ENCODE data around the gene AFTPH.
A peak's percentile ranks its signal among the peaks of the same experiment; 100 is the strongest.

Gene AFTPH

GRCh38 chr2:64598226-64598625 is 74.1 kb downstream of the AFTPH start:
- no peak overlapping the region for H3K27ac ChIP-seq (ENCODE audit: low read length)
- no peaks in the 10 kb centered on the region for H3K27me3 ChIP-seq (ENCODE audit: insufficient read depth, low read length, poor library complexity)
- TF ChIP-seq, protein P1, sequence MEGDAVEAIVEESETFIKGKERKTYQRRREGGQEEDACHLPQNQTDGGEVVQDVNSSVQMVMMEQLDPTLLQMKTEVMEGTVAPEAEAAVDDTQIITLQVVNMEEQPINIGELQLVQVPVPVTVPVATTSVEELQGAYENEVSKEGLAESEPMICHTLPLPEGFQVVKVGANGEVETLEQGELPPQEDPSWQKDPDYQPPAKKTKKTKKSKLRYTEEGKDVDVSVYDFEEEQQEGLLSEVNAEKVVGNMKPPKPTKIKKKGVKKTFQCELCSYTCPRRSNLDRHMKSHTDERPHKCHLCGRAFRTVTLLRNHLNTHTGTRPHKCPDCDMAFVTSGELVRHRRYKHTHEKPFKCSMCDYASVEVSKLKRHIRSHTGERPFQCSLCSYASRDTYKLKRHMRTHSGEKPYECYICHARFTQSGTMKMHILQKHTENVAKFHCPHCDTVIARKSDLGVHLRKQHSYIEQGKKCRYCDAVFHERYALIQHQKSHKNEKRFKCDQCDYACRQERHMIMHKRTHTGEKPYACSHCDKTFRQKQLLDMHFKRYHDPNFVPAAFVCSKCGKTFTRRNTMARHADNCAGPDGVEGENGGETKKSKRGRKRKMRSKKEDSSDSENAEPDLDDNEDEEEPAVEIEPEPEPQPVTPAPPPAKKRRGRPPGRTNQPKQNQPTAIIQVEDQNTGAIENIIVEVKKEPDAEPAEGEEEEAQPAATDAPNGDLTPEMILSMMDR (IDR thresholded peaks at IDR 0.05; ENCODE audit: borderline replicate concordance, extremely low read depth, low read length, poor library complexity, severe bottlenecking), result no peak
- no peak for TF ChIP-seq EZH2 (IDR thresholded peaks at IDR 0.05; ENCODE audit: borderline replicate concordance, low read depth, low read length, severe bottlenecking)
- H3K4me1 ChIP-seq (ENCODE audit: insufficient read depth, low read length), result no peaks in the 10 kb centered on the region
- H3K4me3 ChIP-seq (ENCODE audit: low read depth in 1 of 2, low read length in 2 of 2), result no peak overlapping the region
- no peak overlapping the region for H2AFZ ChIP-seq (ENCODE audit: low read depth, low read length)
- H3K36me3 ChIP-seq (ENCODE audit: insufficient read depth, low read length), result peaks cover 2% of the 10 kb centered on the region; the same call in 1 of the 2 replicates
- ATAC-seq (ENCODE audit: insufficient read depth, low read depth), result no peak
- no peaks in the 10 kb centered on the region for H4K20me1 ChIP-seq (ENCODE audit: insufficient read depth, low read length)
- no peaks in the 10 kb centered on the region for H3K9me3 ChIP-seq (ENCODE audit: insufficient read depth, low read length, severe bottlenecking)
- H3K79me2 ChIP-seq (ENCODE audit: insufficient read depth, low read length), result no peaks in the 10 kb centered on the region
- no peak overlapping the region for H3K9ac ChIP-seq (ENCODE audit: low read depth, low read length)
- no peak for DNase-seq
- no peak overlapping the region for H3K4me2 ChIP-seq (ENCODE audit: insufficient read depth, low read length)

- Histone ChIP-seq H3K9ac (ENCODE audit: low read depth, low read length) (no peak overlapping the region), H3K27me3 (ENCODE audit: insufficient read depth, low read length, poor library complexity) (no peaks in the 10 kb centered on the region), H3K36me3 (ENCODE audit: insufficient read depth, low read length) (no peaks in the 10 kb centered on the region), H3K4me3 (ENCODE audit: low read depth in 1 of 2, low read length in 2 of 2) (no peak overlapping the region), H3K4me1 (ENCODE audit: insufficient read depth, low read length) (no peaks in the 10 kb centered on the region), H2AFZ (ENCODE audit: low read depth, low read length) (peak overlapping the region; percentile 57; the same call in 1 of the 2 replicates), H4K20me1 (ENCODE audit: insufficient read depth, low read length) (no peaks in the 10 kb centered on the region), H3K9me3 (ENCODE audit: insufficient read depth, low read length, severe bottlenecking) (no peaks in the 10 kb centered on the region), H3K27ac (ENCODE audit: low read length) (no peak overlapping the region), H3K79me2 (ENCODE audit: insufficient read depth, low read length) (no peaks in the 10 kb centered on the region), H3K4me2 (ENCODE audit: insufficient read depth, low read length) (no peak overlapping the region)
- TF ChIP-seq, protein P1 (IDR thresholded peaks at IDR 0.05; ENCODE audit: borderline replicate concordance, extremely low read depth, low read length, poor library complexity, severe bottlenecking), result no peak
- no peak for TF ChIP-seq EZH2 (IDR thresholded peaks at IDR 0.05; ENCODE audit: borderline replicate concordance, low read depth, low read length, severe bottlenecking)
- DNase-seq (no peak), ATAC-seq (ENCODE audit: insufficient read depth, low read depth) (0 out of 3 replicates have a peak, but pooled peaks have one; percentile 35)
These were observed 75.3 kb downstream of the AFTPH start for GRCh38 chr2:64599469-64599868.

GRCh38 chr2:64601034-64601754 is 77.1 kb downstream of the AFTPH start:
- no peak overlapping the region for H3K27ac ChIP-seq (ENCODE audit: low read length)
- H3K27me3 ChIP-seq (ENCODE audit: insufficient read depth, low read length, poor library complexity), result no peaks in the 10 kb centered on the region
- no peaks in the 10 kb centered on the region for H4K20me1 ChIP-seq (ENCODE audit: insufficient read depth, low read length)
- no peaks in the 10 kb centered on the region for H3K4me1 ChIP-seq (ENCODE audit: insufficient read depth, low read length)
- no peak overlapping the region for H2AFZ ChIP-seq (ENCODE audit: low read depth, low read length)
- DNase-seq (no peak), ATAC-seq (ENCODE audit: insufficient read depth, low read depth) (no peak)
- no peak overlapping the region for H3K9ac ChIP-seq (ENCODE audit: low read depth, low read length)
- H3K9me3 ChIP-seq (ENCODE audit: insufficient read depth, low read length, severe bottlenecking), result no peaks in the 10 kb centered on the region
- H3K36me3 ChIP-seq (ENCODE audit: insufficient read depth, low read length), result no peaks in the 10 kb centered on the region
- TF ChIP-seq EZH2 (IDR thresholded peaks at IDR 0.05; ENCODE audit: borderline replicate concordance, low read depth, low read length, severe bottlenecking), result no peak
- TF ChIP-seq, protein P1 (IDR thresholded peaks at IDR 0.05; ENCODE audit: borderline replicate concordance, extremely low read depth, low read length, poor library complexity, severe bottlenecking), result no peak
- no peak overlapping the region for H3K4me2 ChIP-seq (ENCODE audit: insufficient read depth, low read length)
- H3K4me3 ChIP-seq (ENCODE audit: low read depth in 1 of 2, low read length in 2 of 2), result no peak overlapping the region
- H3K79me2 ChIP-seq (ENCODE audit: insufficient read depth, low read length), result no peaks in the 10 kb centered on the region

All from DND-41 (cell line).